Measurements from ENCODE around the gene ZNHIT3. TPM values are rescaled to one million over a fixed set of nuclear protein-coding genes. Genes with fewer than 3 reads are reported as not detected.

ZNHIT3 gene
- total and polyA plus RNA-seq, 2 of the 4 experiments (the other 2 are of a cell fraction): 27.8 to 52.3 TPM

- Histone ChIP-seq H3K36me3 (ENCODE audit: control insufficient read depth, insufficient read depth, low read length) (peaks cover 51% of the 10 kb centered on the region), H3K4me3 (ENCODE audit: insufficient read depth, low read depth, low read length) (no peak overlapping the region), H3K27ac (ENCODE audit: insufficient read depth, low read length) (no peak overlapping the region), H3K4me1 (ENCODE audit: control insufficient read depth, insufficient read depth, low read length) (no peaks in the 10 kb centered on the region), H4K8ac (ENCODE audit: low read depth in 2 of 2, low read length in 2 of 2) (no peak overlapping the region), H2AK9ac (replicated peaks; ENCODE audit: low read depth, low read length, poor library complexity) (no peak overlapping the region), H3K4ac (ENCODE audit: low read depth, low read length) (no peak overlapping the region), H3K9me1 (ENCODE audit: insufficient read depth, low read length) (no peaks in the 10 kb centered on the region), H2BK20ac (ENCODE audit: low read depth, low read length) (no peak overlapping the region), H4K5ac (ENCODE audit: low read depth, low read length) (no peak overlapping the region), H2BK5ac (ENCODE audit: low read depth, low read length, poor library complexity, severe bottlenecking) (no peak overlapping the region), H3K56ac (ENCODE audit: extremely low read depth, insufficient read depth, low read length) (no peak overlapping the region), H2BK15ac (ENCODE audit: low read depth, low read length) (no peak overlapping the region), H2BK120ac (ENCODE audit: low read depth, low read length) (no peak overlapping the region), H3K9ac (ENCODE audit: low read depth, low read length) (no peak overlapping the region), H3K9me3 (ENCODE audit: control insufficient read depth, insufficient read depth, low read length) (no peaks in the 10 kb centered on the region), H3K79me1 (ENCODE audit: low read depth in 1 of 2, low read length in 2 of 2) (no peaks in the 10 kb centered on the region), H4K20me1 (ENCODE audit: insufficient read depth, low read length) (no peaks in the 10 kb centered on the region), H3K4me2 (ENCODE audit: low read depth, low read length) (no peak overlapping the region), H3K18ac (ENCODE audit: low read depth, low read length) (no peak overlapping the region), H2AK5ac (ENCODE audit: low read depth, low read length) (no peak overlapping the region), H3K23ac (ENCODE audit: low read depth, low read length) (no peak overlapping the region), H3K14ac (replicated peaks; ENCODE audit: low read depth, low read length) (no peak overlapping the region), H2AFZ (replicated peaks; ENCODE audit: low read length, poor library complexity) (no peak overlapping the region), H3K27me3 (ENCODE audit: control insufficient read depth, insufficient read depth, low read length) (no peaks in the 10 kb centered on the region), H4K91ac (ENCODE audit: insufficient read depth, low read depth, low read length) (no peak overlapping the region)
- POLR2A ChIA-PET (ENCODE audit: unreplicated experiment): no interaction called here
- WGBS, 2 experiments (ENCODE audit: extremely low coverage in 2 of 2, insufficient read length in 1 of 2): no CpG with 5 or more reads among the region's 5 CpGs
- DNase-seq: no peak
- CTCF ChIA-PET: interaction anchor here (0.7 kb wide), 1 partner anchor 26 kb away, joined by 7 read pairs; no protein-coding TSS in a partner anchor
- intact Hi-C loops (cut with micrococcal nuclease): no loop called here
- no peak for ATAC-seq (ENCODE audit: low read depth)
- dilution Hi-C loops (cut with HindIII; ENCODE audit: low sequenced_read_pairs, unreplicated experiment): no loop called here
- in situ Hi-C loops (cut with MboI; ENCODE audit: low sequenced_read_pairs): no loop called here
- TF ChIP-seq RFX5 (IDR thresholded peaks at IDR 0.05; ENCODE audit: low read depth, low read length) (no peak), CEBPB (IDR thresholded peaks at IDR 0.05; ENCODE audit: low read depth, low read length) (no peak), USF2 (IDR thresholded peaks at IDR 0.05; ENCODE audit: low read depth, low read length) (no peak), BHLHE40 (IDR thresholded peaks at IDR 0.05; ENCODE audit: low read depth, low read length) (no peak), MXI1 (IDR thresholded peaks at IDR 0.05; ENCODE audit: borderline replicate concordance, low read depth, low read length) (no peak)
- BruUV-seq (replicated peaks): no TSS peak
Observed at GRCh38 chr17:36504156-36504545, 17.7 kb downstream of the ZNHIT3 start.

Data from IMR-90 (cell line).